ENCODE measurements around the gene CRYAA. TPM values are rescaled to one million over a fixed set of nuclear protein-coding genes. Genes with fewer than 3 reads are reported as not detected.

CRYAA gene
- not detected in 2 replicates for total RNA-seq

GRCh38 chr21:43168708-43169107 lies at the start of gene CRYAA:
TSS of gene CRYAA (plus strand) at chr21:43169008. CDS start at chr21:43169100, 92 bp downstream.

Other genes starting within 250 kb of the CRYAA start
- not detected in 2 replicates for gene ERVH48-1, start 243.4 kb upstream of the CRYAA start, total RNA-seq
- gene PKNOX1, start 194.4 kb upstream of the CRYAA start, total RNA-seq: 9.6 and 17.9 TPM in 2 replicates
- 52.3 and 72.1 TPM in 2 replicates for gene CBS, start 93.2 kb upstream of the CRYAA start, total RNA-seq
- gene U2AF1, start 61.4 kb upstream of the CRYAA start, total RNA-seq: 18.1 and 40.2 TPM in 2 replicates

Measured in nasal cavity respiratory epithelium epithelial cell of viscerocranial mucosa (primary cell).